ENCODE data around the gene MISFA. TPM values are rescaled to one million over a fixed set of nuclear protein-coding genes. Genes with fewer than 3 reads are reported as not detected.
"Not testable (repeated sequence)": the region's sequence is repeated elsewhere in the genome, so short reads cannot be mapped to it uniquely, and the experiment has no call there.

MISFA gene
- total and polyA plus RNA-seq, 2 experiments from 2014 or later = 2.0 TPM; not detected in 1

- Histone ChIP-seq H3K27ac (no peak overlapping the region), H3K4me1 (ENCODE audit: insufficient read depth) (peaks cover 28% of the 10 kb centered on the region), H4K20me1 (ENCODE audit: insufficient read depth, poor library complexity, severe bottlenecking) (no peaks in the 10 kb centered on the region), H3K9me2 (replicated peaks; ENCODE audit: insufficient read depth) (no peaks in the 10 kb centered on the region), H3K9me3 (ENCODE audit: low read depth) (no peaks in the 10 kb centered on the region), H3K27me3 (no peaks in the 10 kb centered on the region), H3K4me3 (no peak overlapping the region), H2AFZ (no peak overlapping the region), H3K79me2 (peaks cover 74% of the 10 kb centered on the region), H3K36me3 (replicated peaks; ENCODE audit: insufficient read depth, low read depth) (no peaks in the 10 kb centered on the region), H3K4me2 (peak overlapping the region; percentile 82)
- WGBS (ENCODE audit: low lambda C conversion rate, missing lambda C conversion rate) = 74% methylated on average over 2 of the region's 2 CpGs
- TF ChIP-seq EZH2phosphoT487 (IDR thresholded peaks at IDR 0.05; ENCODE audit: low read depth, severe bottlenecking, unreplicated experiment) = no peak
- TF ChIP-seq, protein P1, sequence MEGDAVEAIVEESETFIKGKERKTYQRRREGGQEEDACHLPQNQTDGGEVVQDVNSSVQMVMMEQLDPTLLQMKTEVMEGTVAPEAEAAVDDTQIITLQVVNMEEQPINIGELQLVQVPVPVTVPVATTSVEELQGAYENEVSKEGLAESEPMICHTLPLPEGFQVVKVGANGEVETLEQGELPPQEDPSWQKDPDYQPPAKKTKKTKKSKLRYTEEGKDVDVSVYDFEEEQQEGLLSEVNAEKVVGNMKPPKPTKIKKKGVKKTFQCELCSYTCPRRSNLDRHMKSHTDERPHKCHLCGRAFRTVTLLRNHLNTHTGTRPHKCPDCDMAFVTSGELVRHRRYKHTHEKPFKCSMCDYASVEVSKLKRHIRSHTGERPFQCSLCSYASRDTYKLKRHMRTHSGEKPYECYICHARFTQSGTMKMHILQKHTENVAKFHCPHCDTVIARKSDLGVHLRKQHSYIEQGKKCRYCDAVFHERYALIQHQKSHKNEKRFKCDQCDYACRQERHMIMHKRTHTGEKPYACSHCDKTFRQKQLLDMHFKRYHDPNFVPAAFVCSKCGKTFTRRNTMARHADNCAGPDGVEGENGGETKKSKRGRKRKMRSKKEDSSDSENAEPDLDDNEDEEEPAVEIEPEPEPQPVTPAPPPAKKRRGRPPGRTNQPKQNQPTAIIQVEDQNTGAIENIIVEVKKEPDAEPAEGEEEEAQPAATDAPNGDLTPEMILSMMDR (IDR thresholded peaks at IDR 0.05; ENCODE audit: poor library complexity) = no peak
- no peak for TF ChIP-seq EZH2 (IDR thresholded peaks at IDR 0.05; ENCODE audit: borderline replicate concordance)
- DNase-seq (ENCODE audit: low spot score) = no peak
Measured at GRCh38 chr11:18590571-18590970, 9.0 kb upstream of the MISFA start.

DNA sequence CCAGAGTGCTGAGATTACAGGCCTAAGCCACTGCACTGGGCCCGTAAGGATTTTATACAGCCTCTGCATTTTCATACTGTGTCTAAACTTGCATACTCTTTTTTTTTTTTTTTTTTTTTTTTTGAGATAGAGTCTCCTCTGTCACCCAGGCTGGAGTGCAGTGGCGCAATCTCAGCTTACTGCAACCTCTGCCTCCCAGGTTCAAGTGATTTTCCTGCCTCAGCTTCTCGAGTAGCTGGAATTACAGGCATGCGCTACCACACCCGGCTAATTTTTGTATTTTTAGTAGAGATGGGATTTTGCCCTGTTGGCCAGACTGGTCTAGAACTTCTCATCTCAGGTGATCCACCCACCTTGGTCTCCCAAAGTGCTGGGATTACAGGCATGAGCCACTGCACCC, 5.5 kb upstream of the MISFA start:
- H3K27me3 ChIP-seq; DNase-seq (ENCODE audit: low spot score); H3K36me3 ChIP-seq (replicated peaks; ENCODE audit: insufficient read depth, low read depth); H3K27ac ChIP-seq; H3K9me2 ChIP-seq (replicated peaks; ENCODE audit: insufficient read depth); H3K9me3 ChIP-seq (ENCODE audit: low read depth); H2AFZ ChIP-seq; H4K20me1 ChIP-seq (ENCODE audit: insufficient read depth, poor library complexity, severe bottlenecking); H3K4me2 ChIP-seq; H3K4me3 ChIP-seq: not testable (repeated sequence)
- Histone ChIP-seq H3K4me1 (ENCODE audit: insufficient read depth) (peaks cover 23% of the 10 kb centered on the region), H3K79me2 (peaks cover 47% of the 10 kb centered on the region)
- 83% methylated on average over 5 of the region's 5 CpGs for WGBS (ENCODE audit: low lambda C conversion rate, missing lambda C conversion rate)

- Histone ChIP-seq H4K20me1 (ENCODE audit: insufficient read depth, poor library complexity, severe bottlenecking) (no peaks in the 10 kb centered on the region), H3K9me2 (replicated peaks; ENCODE audit: insufficient read depth) (no peaks in the 10 kb centered on the region), H3K36me3 (replicated peaks; ENCODE audit: insufficient read depth, low read depth) (no peaks in the 10 kb centered on the region), H3K4me2 (no peak overlapping the region), H3K27me3 (no peaks in the 10 kb centered on the region), H2AFZ (no peak overlapping the region), H3K79me2 (peaks cover 36% of the 10 kb centered on the region), H3K27ac (no peak overlapping the region), H3K9me3 (ENCODE audit: low read depth) (no peaks in the 10 kb centered on the region), H3K4me3 (no peak overlapping the region), H3K4me1 (ENCODE audit: insufficient read depth) (peaks cover 14% of the 10 kb centered on the region)
- TF ChIP-seq EZH2phosphoT487 (IDR thresholded peaks at IDR 0.05; ENCODE audit: low read depth, severe bottlenecking, unreplicated experiment) (no peak), EZH2 (IDR thresholded peaks at IDR 0.05; ENCODE audit: borderline replicate concordance) (no peak)
- TF ChIP-seq, protein P1 (IDR thresholded peaks at IDR 0.05; ENCODE audit: poor library complexity) = no peak
- 69% methylated on average over 5 of the region's 5 CpGs for WGBS (ENCODE audit: low lambda C conversion rate, missing lambda C conversion rate)
- peak; percentile 40 for DNase-seq (ENCODE audit: low spot score)
Measured at GRCh38 chr11:18594999-18595749, 4.4 kb upstream of the MISFA start.

DNA sequence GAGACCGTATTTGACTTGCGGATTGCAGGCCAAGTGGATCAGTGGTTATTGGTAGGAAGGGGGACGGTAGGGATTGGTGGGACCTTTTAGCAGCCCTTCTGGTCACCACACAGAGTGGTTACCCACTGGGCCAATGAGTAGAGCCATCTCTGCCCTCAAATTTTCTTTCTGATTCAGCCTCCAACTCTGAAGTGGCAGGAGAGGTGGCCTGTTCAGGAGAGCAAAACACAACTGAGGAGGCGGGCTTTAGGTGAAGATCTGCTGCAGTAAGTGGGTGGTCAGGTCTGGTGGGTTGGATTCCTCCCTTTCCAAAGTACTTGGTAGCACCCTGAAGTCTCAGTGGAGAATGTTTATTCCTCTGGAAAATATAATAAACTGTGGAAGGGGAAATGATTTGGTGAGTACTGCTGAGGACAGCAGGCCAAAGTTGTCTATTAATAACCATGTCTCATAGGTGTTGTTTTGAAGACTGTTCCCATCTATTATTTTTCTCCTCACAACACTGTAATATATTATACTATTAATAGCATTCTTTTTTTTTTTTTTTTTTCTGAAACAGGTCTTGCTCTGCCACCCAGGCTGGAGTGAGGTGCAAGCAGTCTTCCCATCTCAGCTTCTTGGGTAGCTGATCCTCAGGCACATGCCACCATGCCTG, 1.5 kb downstream of the MISFA start:
- no peaks in the 10 kb centered on the region for H3K79me2 ChIP-seq
- TF ChIP-seq, protein P1 (IDR thresholded peaks at IDR 0.05; ENCODE audit: poor library complexity) = no peak
- TF ChIP-seq EZH2 (IDR thresholded peaks at IDR 0.05; ENCODE audit: borderline replicate concordance) (no peak), EZH2phosphoT487 (IDR thresholded peaks at IDR 0.05; ENCODE audit: low read depth, severe bottlenecking, unreplicated experiment) (no peak)
- no peak for DNase-seq (ENCODE audit: low spot score)
- H3K4me3 ChIP-seq = no peak overlapping the region
- H3K9me3 ChIP-seq (ENCODE audit: low read depth) = no peaks in the 10 kb centered on the region
- H2AFZ ChIP-seq = no peak overlapping the region
- H3K27ac ChIP-seq = no peak overlapping the region
- no peak overlapping the region for H3K4me2 ChIP-seq
- no peaks in the 10 kb centered on the region for H4K20me1 ChIP-seq (ENCODE audit: insufficient read depth, poor library complexity, severe bottlenecking)
- WGBS (ENCODE audit: low lambda C conversion rate, missing lambda C conversion rate) = 94% methylated on average over 4 of the region's 4 CpGs
- H3K27me3 ChIP-seq = no peaks in the 10 kb centered on the region
- H3K36me3 ChIP-seq (replicated peaks; ENCODE audit: insufficient read depth, low read depth) = no peaks in the 10 kb centered on the region
- no peaks in the 10 kb centered on the region for H3K9me2 ChIP-seq (replicated peaks; ENCODE audit: insufficient read depth)
- H3K4me1 ChIP-seq (ENCODE audit: insufficient read depth) = no peaks in the 10 kb centered on the region
